Measurements from ENCODE around the gene EFNA2.

- TF ChIP-seq CTCF (IDR thresholded peaks at IDR 0.05): no peak
- no peak for TF ChIP-seq POLR2AphosphoS5 (IDR thresholded peaks at IDR 0.05)
- no peak for TF ChIP-seq POLR2A (IDR thresholded peaks at IDR 0.05; ENCODE audit: low read depth)
- TF ChIP-seq EP300 (IDR thresholded peaks at IDR 0.05): no peak
Measured at GRCh38 chr19:1237027-1237659, 48.5 kb upstream of the EFNA2 start.
